K562 (cell line): ENCODE data around the gene MPST. TPM values are rescaled to one million over a fixed set of nuclear protein-coding genes. Genes with fewer than 3 reads are reported as not detected.

Source experiments
- ADNP ChIP-seq: fragments of 200-800 bp; sonication (Bioruptor generic); IDR thresholded peaks from 2 replicates; pipeline ENCODE4 v1.6.1; 2016; ENCODE audit warnings: missing genetic modification characterization, missing compliant biosample characterization
- CTCF ChIP-seq, 3 experiments: IDR thresholded peaks in 2 of 3; conservative IDR thresholded peaks in 1 of 3; 2 replicates each; pipeline ENCODE4 v1.5.1; 2011 to 2012; ENCODE audit warnings: low read length in 3 of 3, mild to moderate bottlenecking in 3 of 3, control low read depth in 2 of 3, improper control_type of control experiment in 1 of 3, inconsistent platforms in 1 of 3, low read depth in 1 of 3, mixed read lengths in 1 of 3, moderate library complexity in 1 of 3; ENCODE audit not compliant: insufficient read depth in 2 of 3
- DPF2 ChIP-seq: fragments of 450-650 bp; IDR thresholded peaks from 2 replicates; pipeline ENCODE4 v1.6.1; 2016
- KDM1A ChIP-seq, 2 experiments: fragments of 450-650 bp; IDR thresholded peaks; 2 replicates each; pipeline ENCODE4 v1.6.1; 2016; ENCODE audit warnings: mild to moderate bottlenecking in 2 of 2
- L3MBTL2 ChIP-seq: fragments of 450-650 bp; IDR thresholded peaks from 2 replicates; pipeline ENCODE4 v1.6.1; 2016; ENCODE audit warnings: mild to moderate bottlenecking, moderate library complexity
- NFIC ChIP-seq: fragments of 450-650 bp; IDR thresholded peaks from 2 replicates; pipeline ENCODE4 v1.6.1; 2017; ENCODE audit warnings: mild to moderate bottlenecking, inconsistent platforms
- RAD21 ChIP-seq, 2 experiments: fragments of 250-450 bp in 1 of 2; fragments of 450-650 bp in 1 of 2; sonication (Bioruptor Pico) in 1 of 2; formaldehyde crosslinking in 1 of 2; IDR thresholded peaks in 1 of 2; conservative IDR thresholded peaks in 1 of 2; 2 replicates each; pipeline versions ENCODE4 v1.4.0 to v1.8.0; 2020 to 2022; ENCODE audit warnings: mild to moderate bottlenecking in 2 of 2, moderate library complexity in 1 of 2
- RBM15 ChIP-seq: fragments of 200-400 bp; formaldehyde crosslinking; IDR thresholded peaks from 2 replicates; pipeline ENCODE4 v1.6.1; 2018; ENCODE audit warnings: mild to moderate bottlenecking, low read length, moderate library complexity; ENCODE audit not compliant: insufficient read depth
- RNF2 ChIP-seq: sonication (generic); IDR thresholded peaks from 2 replicates; pipeline ENCODE4 v1.6.1; 2016
- SIN3A ChIP-seq, 2 experiments: fragments of 150-350 bp in 1 of 2; IDR thresholded peaks; 2 replicates each; pipeline ENCODE4 v1.6.1; 2011 to 2016; ENCODE audit warnings: borderline replicate concordance in 2 of 2, low read depth in 2 of 2, low read length in 2 of 2, mild to moderate bottlenecking in 2 of 2, moderate library complexity in 2 of 2; ENCODE audit not compliant: control insufficient read depth in 1 of 2
- SRSF7 ChIP-seq: fragments of 200-400 bp; formaldehyde crosslinking; optimal IDR thresholded peaks from 2 replicates; pipeline ENCODE3; 2017; ENCODE audit warnings: mild to moderate bottlenecking, low read depth, low read length
- TAL1 ChIP-seq: fragments of 450-650 bp; IDR thresholded peaks from 2 replicates; pipeline ENCODE4 v1.6.1; 2016; ENCODE audit warnings: mild to moderate bottlenecking
- TARDBP ChIP-seq: fragments of 450-650 bp; IDR thresholded peaks from 2 replicates; pipeline ENCODE4 v1.6.1; 2016
- U2AF1 ChIP-seq: fragments of 200-400 bp; formaldehyde crosslinking; optimal IDR thresholded peaks from 2 replicates; pipeline ENCODE3; 2017; ENCODE audit warnings: mild to moderate bottlenecking, low read depth, low read length, moderate library complexity
- ZC3H4 ChIP-seq: sonication (generic); formaldehyde crosslinking; IDR thresholded peaks from 2 replicates; pipeline ENCODE4 v1.9.0; 2021; ENCODE audit warnings: missing genetic modification reagents, borderline replicate concordance
- ZKSCAN1 ChIP-seq: fragments of 150-350 bp; IDR thresholded peaks from 2 replicates; pipeline ENCODE4 v1.6.1; 2016; ENCODE audit warnings: low read depth, low read length
- ZNF143 ChIP-seq: sonication (generic); formaldehyde crosslinking; IDR thresholded peaks from 2 replicates; pipeline ENCODE4 v1.9.0; 2022; ENCODE audit warnings: mild to moderate bottlenecking, missing genetic modification reagents
- ZNF384 ChIP-seq: IDR thresholded peaks from 2 replicates; pipeline ENCODE4 v1.6.1; 2012; ENCODE audit warnings: low read depth, low read length, improper control_type of control experiment
- ZNF561 ChIP-seq: fragments of 450-650 bp; formaldehyde crosslinking; conservative IDR thresholded peaks from 2 replicates; pipeline ENCODE4 v1.4.0; 2020; ENCODE audit warnings: mild to moderate bottlenecking, moderate library complexity
- polyA plus RNA-seq, 8 experiments: library from polyadenylated mRNA; depleted of rRNA in 4 of 8; stranded (reverse) in 5 of 8; unstranded in 3 of 8; fragments of >200 nt; fragmentation: Nextera tagmentation in 2 of 8; fragmentation: Illumina TruSeq in 1 of 8; extraction: Ambion mirVana in 2 of 8; extraction: Trizol in 1 of 8; gene quantifications; 2 replicates each; pipeline versions ENCODE4 v1.2.1 to v1.2.3, GENCODE V29; 2011 to 2014; ENCODE audit warnings: inconsistent platforms in 1 of 8, missing spikeins in 1 of 8
- total RNA-seq, 7 experiments: library from RNA; depleted of rRNA in 6 of 7; stranded (reverse); fragments of >200 nt in 6 of 7; fragmentation: Illumina TruSeq in 2 of 7; extraction: Trizol in 2 of 7; gene quantifications; 2 replicates each; pipeline versions ENCODE4 v1.2.1 to v1.2.3, GENCODE V29; 2011 to 2021; ENCODE audit warnings: low replicate concordance in 1 of 7
- TF ChIP-seq, protein P1 (sequence below), 2 experiments: fragments of 450-650 bp in 1 of 2; sonication (generic) in 1 of 2; formaldehyde crosslinking in 1 of 2; IDR thresholded peaks; 2 replicates each; pipeline versions ENCODE4 v1.7.1 to v1.9.0; 2016 to 2022; ENCODE audit warnings: inconsistent platforms in 1 of 2, mild to moderate bottlenecking in 1 of 2, missing genetic modification reagents in 1 of 2

The MPST gene
- total and polyA plus RNA-seq, 9 of the 15 experiments (the other 6 are each of a cell fraction or from before 2014, with no cell fraction given): 0.65 to 104 (median 24.3) TPM

DNA sequence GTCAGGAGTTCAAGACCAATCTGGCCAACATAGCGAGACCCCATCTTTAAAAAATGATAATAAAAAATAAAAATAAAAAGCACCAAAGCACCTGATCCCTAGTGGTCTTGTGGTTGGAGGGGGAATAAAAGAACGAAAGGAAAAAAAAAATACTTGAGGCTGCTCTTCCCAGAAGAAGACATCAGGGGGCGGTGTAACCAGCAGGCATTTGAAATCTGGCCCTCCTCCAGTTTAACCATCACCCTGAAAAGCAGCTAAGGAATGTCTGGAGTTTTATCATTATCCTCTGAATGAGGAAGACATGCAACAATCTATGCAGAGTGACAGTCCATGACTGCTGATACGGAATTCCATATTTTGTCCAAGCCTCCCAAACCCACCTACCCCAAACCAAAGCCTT, 26.4 kb downstream of the MPST start (continued):
- TF ChIP-seq ZNF384: peak; percentile 59
- TF ChIP-seq SRSF7: no peak
- no peak for TF ChIP-seq TARDBP
- TF ChIP-seq ZKSCAN1: no peak
- TF ChIP-seq CTCF (IDR thresholded peaks at IDR 0.05 in 2 of 3, conservative IDR thresholded peaks at IDR 0.05 in 1 of 3; ENCODE audit: insufficient read depth in 2 of 3, low read depth in 1 of 3, low read length in 3 of 3): peak; percentile 49 to 64 (median 58)
- no peak for TF ChIP-seq RNF2
- no peak for TF ChIP-seq L3MBTL2
- no peak for TF ChIP-seq ZC3H4 (CRISPR knock-in tag)
- no peak for TF ChIP-seq SIN3A (IDR thresholded peaks at IDR 0.05; ENCODE audit: borderline replicate concordance in 2 of 2, control insufficient read depth in 1 of 2, low read depth in 2 of 2, low read length in 2 of 2)
- TF ChIP-seq TAL1: no peak
- TF ChIP-seq U2AF1: no peak
- TF ChIP-seq ZNF143: no peak
- TF ChIP-seq DPF2: no peak
- peak in 1 of 2 experiments; percentile 27; a peak in 2 of 4 replicates for TF ChIP-seq RAD21 (CRISPR knock-in tag; conservative IDR thresholded peaks at IDR 0.05 in 1 of 2, IDR thresholded peaks at IDR 0.05 in 1 of 2)
- TF ChIP-seq ADNP: no peak
- no peak for TF ChIP-seq ZNF561 (CRISPR knock-in tag)
- TF ChIP-seq, protein P1, sequence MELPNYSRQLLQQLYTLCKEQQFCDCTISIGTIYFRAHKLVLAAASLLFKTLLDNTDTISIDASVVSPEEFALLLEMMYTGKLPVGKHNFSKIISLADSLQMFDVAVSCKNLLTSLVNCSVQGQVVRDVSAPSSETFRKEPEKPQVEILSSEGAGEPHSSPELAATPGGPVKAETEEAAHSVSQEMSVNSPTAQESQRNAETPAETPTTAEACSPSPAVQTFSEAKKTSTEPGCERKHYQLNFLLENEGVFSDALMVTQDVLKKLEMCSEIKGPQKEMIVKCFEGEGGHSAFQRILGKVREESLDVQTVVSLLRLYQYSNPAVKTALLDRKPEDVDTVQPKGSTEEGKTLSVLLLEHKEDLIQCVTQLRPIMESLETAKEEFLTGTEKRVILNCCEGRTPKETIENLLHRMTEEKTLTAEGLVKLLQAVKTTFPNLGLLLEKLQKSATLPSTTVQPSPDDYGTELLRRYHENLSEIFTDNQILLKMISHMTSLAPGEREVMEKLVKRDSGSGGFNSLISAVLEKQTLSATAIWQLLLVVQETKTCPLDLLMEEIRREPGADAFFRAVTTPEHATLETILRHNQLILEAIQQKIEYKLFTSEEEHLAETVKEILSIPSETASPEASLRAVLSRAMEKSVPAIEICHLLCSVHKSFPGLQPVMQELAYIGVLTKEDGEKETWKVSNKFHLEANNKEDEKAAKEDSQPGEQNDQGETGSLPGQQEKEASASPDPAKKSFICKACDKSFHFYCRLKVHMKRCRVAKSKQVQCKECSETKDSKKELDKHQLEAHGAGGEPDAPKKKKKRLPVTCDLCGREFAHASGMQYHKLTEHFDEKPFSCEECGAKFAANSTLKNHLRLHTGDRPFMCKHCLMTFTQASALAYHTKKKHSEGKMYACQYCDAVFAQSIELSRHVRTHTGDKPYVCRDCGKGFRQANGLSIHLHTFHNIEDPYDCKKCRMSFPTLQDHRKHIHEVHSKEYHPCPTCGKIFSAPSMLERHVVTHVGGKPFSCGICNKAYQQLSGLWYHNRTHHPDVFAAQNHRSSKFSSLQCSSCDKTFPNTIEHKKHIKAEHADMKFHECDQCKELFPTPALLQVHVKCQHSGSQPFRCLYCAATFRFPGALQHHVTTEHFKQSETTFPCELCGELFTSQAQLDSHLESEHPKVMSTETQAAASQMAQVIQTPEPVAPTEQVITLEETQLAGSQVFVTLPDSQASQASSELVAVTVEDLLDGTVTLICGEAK (IDR thresholded peaks at IDR 0.05): no peak
- TF ChIP-seq, protein P1 (CRISPR knock-in tag; IDR thresholded peaks at IDR 0.05): no peak
- no peak for TF ChIP-seq RBM15
- no peak for TF ChIP-seq KDM1A (IDR thresholded peaks at IDR 0.05)
- peak; percentile 69 for TF ChIP-seq NFIC
